Fibroblast of the aortic adventitia (primary cell): ENCODE data around the gene KRT31. TPM values are rescaled to one million over a fixed set of nuclear protein-coding genes. Genes with fewer than 3 reads are reported as not detected.
"Not testable (repeated sequence)": the region's sequence is repeated elsewhere in the genome, so short reads cannot be mapped to it uniquely, and the experiment has no call there.

Source experiments
- DNase-seq: peaks from one replicate; pipeline ENCODE4 v3.0.0-alpha.2; 2010; ENCODE audit warnings: low read depth
- H3K4me3 ChIP-seq: 2 replicates; pipeline ENCODE4 v1.5.1; 2011; ENCODE audit warnings: low read depth, mild to moderate bottlenecking, control low read depth, low read length, moderate library complexity
- total RNA-seq: library from RNA; depleted of rRNA; stranded (reverse); fragments of >200 nt; gene quantifications from 2 replicates; pipeline ENCODE4 v1.2.3, GENCODE V29; 2012; ENCODE audit warnings: low replicate concordance
- TF ChIP-seq, protein P1 (sequence below): IDR thresholded peaks from 2 replicates; pipeline ENCODE4 v1.5.1; 2011; ENCODE audit warnings: mild to moderate bottlenecking, low read length, control low read depth, inconsistent platforms; ENCODE audit not compliant: insufficient read depth

KRT31 gene
- total RNA-seq, 1 donor: 0.09 TPM

DNA sequence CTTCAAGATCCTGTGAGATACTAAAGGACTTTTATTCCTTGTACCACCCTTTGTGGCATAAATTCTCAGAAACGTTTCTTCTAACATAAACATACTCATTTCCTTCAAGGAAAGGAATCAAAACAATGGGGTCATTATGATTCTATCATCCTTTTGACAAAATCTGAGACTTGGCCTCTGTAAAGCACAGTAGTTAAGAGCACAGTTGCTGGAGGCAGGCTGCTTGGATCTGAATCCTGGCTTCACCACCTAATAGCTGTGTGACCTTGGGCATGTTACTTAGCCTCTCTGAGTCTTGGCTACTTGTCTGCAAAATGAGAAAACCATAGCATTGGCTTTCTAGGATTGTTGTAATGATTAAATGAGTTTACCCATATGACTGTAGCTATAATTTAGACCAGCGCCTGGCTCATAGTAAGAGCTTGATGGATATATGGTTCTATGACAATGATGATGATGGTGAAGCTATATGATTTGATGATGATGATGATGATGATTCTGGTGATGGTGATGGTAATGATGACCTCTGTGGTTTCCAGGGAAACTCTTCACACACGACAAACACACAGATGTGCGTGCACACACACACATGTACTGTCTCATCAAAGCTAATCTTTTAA, 6.1 kb upstream of the KRT31 start:
- TF ChIP-seq, protein P1, sequence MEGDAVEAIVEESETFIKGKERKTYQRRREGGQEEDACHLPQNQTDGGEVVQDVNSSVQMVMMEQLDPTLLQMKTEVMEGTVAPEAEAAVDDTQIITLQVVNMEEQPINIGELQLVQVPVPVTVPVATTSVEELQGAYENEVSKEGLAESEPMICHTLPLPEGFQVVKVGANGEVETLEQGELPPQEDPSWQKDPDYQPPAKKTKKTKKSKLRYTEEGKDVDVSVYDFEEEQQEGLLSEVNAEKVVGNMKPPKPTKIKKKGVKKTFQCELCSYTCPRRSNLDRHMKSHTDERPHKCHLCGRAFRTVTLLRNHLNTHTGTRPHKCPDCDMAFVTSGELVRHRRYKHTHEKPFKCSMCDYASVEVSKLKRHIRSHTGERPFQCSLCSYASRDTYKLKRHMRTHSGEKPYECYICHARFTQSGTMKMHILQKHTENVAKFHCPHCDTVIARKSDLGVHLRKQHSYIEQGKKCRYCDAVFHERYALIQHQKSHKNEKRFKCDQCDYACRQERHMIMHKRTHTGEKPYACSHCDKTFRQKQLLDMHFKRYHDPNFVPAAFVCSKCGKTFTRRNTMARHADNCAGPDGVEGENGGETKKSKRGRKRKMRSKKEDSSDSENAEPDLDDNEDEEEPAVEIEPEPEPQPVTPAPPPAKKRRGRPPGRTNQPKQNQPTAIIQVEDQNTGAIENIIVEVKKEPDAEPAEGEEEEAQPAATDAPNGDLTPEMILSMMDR: no peak
- no peak overlapping the region for H3K4me3 ChIP-seq
- DNase-seq: no peak

DNA sequence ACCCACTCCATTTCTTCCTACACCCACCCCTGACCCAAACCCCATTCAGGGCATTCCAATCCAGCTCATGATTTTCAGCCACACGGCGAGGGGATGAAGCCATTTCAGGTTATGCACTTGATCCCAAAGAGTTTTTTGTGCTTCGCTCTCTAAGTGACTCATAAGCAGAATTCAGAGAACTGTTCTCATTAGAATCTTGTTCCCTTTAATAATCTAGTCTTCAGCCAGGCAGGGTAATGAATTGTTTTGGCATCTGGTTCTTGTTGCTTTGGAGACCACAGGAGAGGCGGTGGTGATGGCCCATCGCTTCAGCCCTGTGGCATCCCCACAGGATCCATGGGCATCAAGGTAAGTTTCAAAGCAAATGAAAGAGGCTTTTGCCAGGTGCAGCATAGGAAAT, 4.8 kb upstream of the KRT31 start:
- no peak for DNase-seq
- H3K4me3 ChIP-seq: no peak overlapping the region
- TF ChIP-seq, protein P1: no peak

DNA sequence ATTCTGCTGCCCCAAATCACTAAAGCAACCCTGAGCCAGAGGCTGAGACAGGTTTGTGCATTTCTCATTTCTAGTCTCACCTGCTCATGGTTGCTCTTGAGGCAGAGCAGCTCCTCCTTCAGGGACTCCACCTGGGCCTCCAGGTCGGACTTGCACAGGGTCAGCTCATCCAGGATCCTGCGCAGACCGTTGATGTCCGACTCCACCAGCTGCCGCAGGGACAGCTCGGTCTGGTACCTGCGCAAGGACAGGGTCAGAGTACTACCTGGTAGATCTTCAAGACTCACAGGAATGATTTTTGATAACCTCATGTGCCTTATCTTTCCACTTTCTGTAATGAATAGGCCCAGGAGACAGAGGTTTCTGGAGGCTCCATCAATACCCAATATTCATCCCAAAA, 1.1 kb downstream of the KRT31 start:
- DNase-seq: no peak
- TF ChIP-seq, protein P1: no peak

DNA sequence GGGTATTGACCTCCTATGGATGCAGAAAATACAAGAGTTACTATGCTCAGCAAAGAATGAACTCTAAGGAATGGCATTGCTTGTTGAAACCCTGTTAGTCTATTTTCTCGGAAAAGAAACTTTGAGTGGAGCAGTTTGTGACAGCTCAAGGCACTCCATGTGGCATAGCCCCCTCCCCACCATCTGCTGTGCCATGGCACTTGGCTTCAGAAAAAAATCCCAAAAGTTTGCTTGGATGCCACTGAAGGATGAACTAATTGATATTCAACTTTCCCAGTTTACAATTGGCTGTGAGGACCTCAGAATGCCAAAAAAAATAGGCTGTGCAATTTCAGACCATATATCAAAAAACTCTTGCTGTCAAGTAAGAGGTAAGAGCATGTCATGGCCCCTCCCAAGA, 1.8 kb downstream of the KRT31 start:
- no peak overlapping the region for H3K4me3 ChIP-seq
- TF ChIP-seq, protein P1: no peak
- DNase-seq: no peak

More for the DNA sequence above, 1.1 kb downstream of the KRT31 start:
- no peak overlapping the region for H3K4me3 ChIP-seq

DNA sequence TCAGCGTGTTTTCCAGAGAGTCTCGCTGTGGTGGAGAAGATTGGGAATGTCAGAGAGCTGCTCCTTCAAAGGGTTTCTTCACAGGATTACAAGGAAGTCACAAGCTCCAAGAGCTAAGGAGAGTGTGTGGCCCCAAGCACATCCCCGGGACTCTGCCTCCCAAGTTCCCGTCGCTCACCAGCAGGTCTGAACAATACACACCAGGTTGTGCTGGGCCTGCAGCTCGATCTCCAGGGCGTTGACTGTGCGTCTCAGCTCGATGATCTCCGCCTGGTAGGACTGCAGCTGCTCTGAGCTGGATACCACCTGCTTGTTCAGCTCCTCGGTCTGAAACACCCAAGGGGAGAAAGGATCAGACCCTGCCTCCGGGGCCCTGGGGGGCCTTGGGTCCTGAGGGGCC, 2.4 kb downstream of the KRT31 start:
- not testable (repeated sequence) for DNase-seq

DNA sequence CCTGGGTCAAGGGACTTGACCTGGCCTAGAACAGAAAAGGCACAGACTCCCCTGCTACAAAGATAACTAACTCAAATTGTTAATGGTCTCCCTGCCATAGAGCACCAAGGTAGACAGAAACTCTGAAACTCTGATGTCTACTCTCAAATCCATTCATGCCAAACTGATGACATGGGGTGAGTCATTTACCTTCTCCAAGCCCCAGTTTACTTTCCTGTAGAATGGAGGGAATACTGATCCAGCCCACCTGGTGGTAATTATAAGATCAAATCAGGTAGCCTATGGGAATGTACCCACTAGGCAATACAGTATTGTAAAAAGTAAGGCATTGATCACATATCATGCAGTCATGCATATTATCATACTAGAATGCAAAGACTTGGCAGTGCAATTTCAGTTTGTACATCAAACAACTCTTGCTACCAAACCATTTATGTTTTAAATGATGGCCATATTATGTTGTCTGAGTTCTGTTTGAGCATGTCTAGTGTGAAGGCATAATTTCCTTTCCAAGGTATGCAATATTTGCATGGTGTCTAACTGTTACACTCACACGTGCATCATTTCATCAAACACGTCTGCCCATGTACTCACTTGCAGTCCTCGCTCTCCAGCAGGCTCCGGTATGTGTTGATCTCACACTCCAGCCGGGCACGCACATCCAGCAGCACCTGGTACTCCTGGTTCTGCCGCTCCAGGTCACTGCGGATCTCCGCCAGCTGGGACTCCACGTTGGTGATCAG, 3.0 kb downstream of the KRT31 start:
- H3K4me3 ChIP-seq: no peak overlapping the region
- TF ChIP-seq, protein P1: no peak
- no peak for DNase-seq

More for the DNA sequence above, 2.4 kb downstream of the KRT31 start:
- not testable (repeated sequence) for H3K4me3 ChIP-seq

DNA sequence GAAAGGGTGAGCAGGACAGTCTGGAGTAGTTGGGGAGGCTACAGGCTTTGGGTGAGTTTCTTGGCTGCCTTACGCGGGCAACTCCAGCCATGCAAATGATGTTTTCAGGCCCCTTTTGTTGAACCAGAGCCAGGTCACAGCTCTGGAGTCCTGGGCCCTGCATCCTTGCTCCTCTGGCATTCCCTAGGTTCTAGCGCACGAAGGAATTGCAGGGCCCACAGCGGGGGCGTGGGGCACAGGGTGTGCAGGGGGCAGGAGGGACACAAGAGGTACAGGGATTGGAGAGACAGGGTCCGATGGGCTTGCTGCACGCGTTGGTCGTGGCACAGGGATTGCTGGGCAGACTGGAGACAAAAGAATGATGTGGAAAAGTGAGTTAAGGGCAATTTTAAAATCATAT, 3.6 kb downstream of the KRT31 start:
- DNase-seq: no peak
- no peak overlapping the region for H3K4me3 ChIP-seq
- TF ChIP-seq, protein P1: no peak
